SK-N-SH treated with all-trans-retinoic acid at 6 μM for 48 hours (cell line): ENCODE results near the gene AMPD3.

Source experiments
- ATAC-seq: fragments of 200-7000 bp; cut with Tn5 transposase; 3 replicates; pipeline ENCODE4 v1.9.1; 2020; ENCODE audit warnings: mild to moderate bottlenecking, moderate library complexity
- ARNTL ChIP-seq: fragments of 450-650 bp; formaldehyde crosslinking; IDR thresholded peaks from 2 replicates; pipeline ENCODE4 v1.5.0; 2020; ENCODE audit warnings: low read depth, mild to moderate bottlenecking, moderate library complexity, borderline replicate concordance
- BACH2 ChIP-seq: fragments of 250-450 bp; sonication (Bioruptor Pico); IDR thresholded peaks from 2 replicates; pipeline ENCODE4 v1.9.0; 2021; ENCODE audit warnings: mild to moderate bottlenecking, borderline replicate concordance
- CSDC2 ChIP-seq: fragments of 250-450 bp; sonication (Bioruptor Pico); IDR thresholded peaks from 2 replicates; pipeline ENCODE4 v1.5.0; 2020; ENCODE audit warnings: mild to moderate bottlenecking, moderate library complexity
- ESRRG ChIP-seq: fragments of 250-450 bp; sonication (Bioruptor Pico); IDR thresholded peaks from 2 replicates; pipeline ENCODE4 v1.6.1; 2021; ENCODE audit warnings: mild to moderate bottlenecking
- GLIS3 ChIP-seq: fragments of 250-450 bp; sonication (Bioruptor Pico); IDR thresholded peaks from 2 replicates; pipeline ENCODE4 v1.5.0; 2020; ENCODE audit warnings: mild to moderate bottlenecking, moderate library complexity
- OSR1 ChIP-seq: fragments of 250-450 bp; sonication (Bioruptor Pico); IDR thresholded peaks from 2 replicates; pipeline ENCODE4 v1.8.0; 2022; ENCODE audit warnings: moderate library complexity, mild to moderate bottlenecking, inconsistent platforms
- PPARA ChIP-seq: fragments of 250-450 bp; sonication (Bioruptor Pico); IDR thresholded peaks from 2 replicates; pipeline ENCODE4 v1.5.0; 2020; ENCODE audit warnings: mild to moderate bottlenecking, borderline replicate concordance
- RARB ChIP-seq: fragments of 250-450 bp; sonication (Bioruptor Pico); IDR thresholded peaks from 2 replicates; pipeline ENCODE4 v1.8.0; 2021; ENCODE audit warnings: mild to moderate bottlenecking, moderate library complexity
- SNAI2 ChIP-seq: fragments of 250-450 bp; sonication (Bioruptor Pico); IDR thresholded peaks from 2 replicates; pipeline ENCODE4 v1.5.0; 2020; ENCODE audit warnings: mild to moderate bottlenecking, moderate library complexity
- TCF4 ChIP-seq: fragments of 250-450 bp; sonication (Bioruptor Pico); IDR thresholded peaks from 2 replicates; pipeline ENCODE4 v1.8.0; 2021; ENCODE audit warnings: mild to moderate bottlenecking, moderate library complexity, borderline replicate concordance
- TOX ChIP-seq: fragments of 250-450 bp; sonication (Bioruptor Pico); IDR thresholded peaks from 2 replicates; pipeline ENCODE4 v1.8.0; 2021; ENCODE audit warnings: mild to moderate bottlenecking, moderate library complexity, borderline replicate concordance
- ZFP3 ChIP-seq: fragments of 250-450 bp; sonication (Bioruptor Pico); IDR thresholded peaks from 2 replicates; pipeline ENCODE4 v1.5.0; 2020; ENCODE audit warnings: mild to moderate bottlenecking, moderate library complexity
- ZFP30 ChIP-seq: fragments of 450-650 bp; formaldehyde crosslinking; IDR thresholded peaks from 2 replicates; pipeline ENCODE4 v1.5.0; 2022; ENCODE audit warnings: mild to moderate bottlenecking, moderate library complexity
- ZNF565 ChIP-seq: fragments of 450-650 bp; formaldehyde crosslinking; conservative IDR thresholded peaks from 2 replicates; pipeline ENCODE4 v1.5.0; 2020; ENCODE audit warnings: low read depth, mild to moderate bottlenecking, moderate library complexity
- ZNF70 ChIP-seq: fragments of 450-650 bp; formaldehyde crosslinking; IDR thresholded peaks from 2 replicates; pipeline ENCODE4 v1.5.0; 2020; ENCODE audit warnings: mild to moderate bottlenecking, moderate library complexity
- ZNF8 ChIP-seq: fragments of 450-650 bp; formaldehyde crosslinking; IDR thresholded peaks from 2 replicates; pipeline ENCODE4 v1.5.0; 2020; ENCODE audit warnings: mild to moderate bottlenecking, moderate library complexity
- TF ChIP-seq, protein P1 (sequence below): fragments of 250-450 bp; sonication (Bioruptor Pico); IDR thresholded peaks from 2 replicates; pipeline ENCODE4 v1.5.1; 2021; ENCODE audit warnings: mild to moderate bottlenecking, moderate library complexity
- TF ChIP-seq, protein P2 (sequence below): fragments of 250-450 bp; sonication (Bioruptor Pico); IDR thresholded peaks from 2 replicates; pipeline ENCODE4 v1.8.0; 2021; ENCODE audit warnings: low read depth, mild to moderate bottlenecking, moderate library complexity, borderline replicate concordance
- TF ChIP-seq, protein P3 (sequence below): fragments of 250-450 bp; sonication (Bioruptor Pico); IDR thresholded peaks from 2 replicates; pipeline ENCODE4 v1.5.1; 2020; ENCODE audit warnings: low read depth, mild to moderate bottlenecking, moderate library complexity
- TF ChIP-seq, protein P4 (sequence below): fragments of 250-450 bp; sonication (Bioruptor Pico); IDR thresholded peaks from 2 replicates; pipeline ENCODE4 v1.8.0; 2020; ENCODE audit warnings: mild to moderate bottlenecking, moderate library complexity, borderline replicate concordance
- TF ChIP-seq, protein P5 (sequence below): fragments of 250-450 bp; sonication (Bioruptor Pico); IDR thresholded peaks from 2 replicates; pipeline ENCODE4 v1.5.0; 2020; ENCODE audit warnings: mild to moderate bottlenecking, moderate library complexity

Gene AMPD3

DNA sequence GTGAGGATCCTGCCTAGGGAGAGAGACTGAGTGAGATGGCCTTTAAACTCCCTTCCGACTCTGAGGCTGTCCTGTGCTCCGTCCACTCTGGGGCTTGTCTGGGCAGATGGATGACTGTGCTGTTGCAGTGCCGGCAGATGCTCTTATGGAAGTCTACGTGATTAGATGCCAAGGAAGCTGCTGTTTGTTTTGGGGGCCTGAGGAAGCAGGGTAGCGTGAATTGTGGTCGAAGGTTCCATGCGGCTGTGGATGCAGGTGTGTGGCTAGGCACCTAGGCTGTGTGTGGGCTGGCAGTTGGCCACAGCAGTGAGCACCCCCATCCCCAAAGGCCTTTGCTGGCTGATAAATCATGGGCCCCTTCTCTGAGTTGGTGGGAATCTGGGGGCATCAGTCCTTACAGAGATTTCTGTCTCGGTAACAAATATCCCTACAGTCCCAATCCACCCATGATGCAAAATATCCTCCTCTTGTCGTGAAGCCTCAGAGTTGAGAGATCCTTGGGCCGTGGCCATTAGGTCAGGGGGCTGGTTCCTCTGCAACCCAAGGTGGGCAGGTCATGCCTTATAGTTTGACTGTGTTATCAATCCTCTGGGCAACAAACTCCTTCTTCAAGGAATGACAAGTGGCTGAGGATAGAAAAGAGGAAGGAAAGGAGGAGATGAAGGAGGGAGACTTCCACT, 31.2 kb downstream of the AMPD3 start:
- no peak for TF ChIP-seq ZFP3 (CRISPR knock-in tag)
- no peak for TF ChIP-seq ESRRG (CRISPR knock-in tag)
- TF ChIP-seq TCF4 (CRISPR knock-in tag), result no peak
- TF ChIP-seq BACH2, result no peak
- no peak for TF ChIP-seq ZFP30 (CRISPR knock-in tag)
- TF ChIP-seq, protein P1, sequence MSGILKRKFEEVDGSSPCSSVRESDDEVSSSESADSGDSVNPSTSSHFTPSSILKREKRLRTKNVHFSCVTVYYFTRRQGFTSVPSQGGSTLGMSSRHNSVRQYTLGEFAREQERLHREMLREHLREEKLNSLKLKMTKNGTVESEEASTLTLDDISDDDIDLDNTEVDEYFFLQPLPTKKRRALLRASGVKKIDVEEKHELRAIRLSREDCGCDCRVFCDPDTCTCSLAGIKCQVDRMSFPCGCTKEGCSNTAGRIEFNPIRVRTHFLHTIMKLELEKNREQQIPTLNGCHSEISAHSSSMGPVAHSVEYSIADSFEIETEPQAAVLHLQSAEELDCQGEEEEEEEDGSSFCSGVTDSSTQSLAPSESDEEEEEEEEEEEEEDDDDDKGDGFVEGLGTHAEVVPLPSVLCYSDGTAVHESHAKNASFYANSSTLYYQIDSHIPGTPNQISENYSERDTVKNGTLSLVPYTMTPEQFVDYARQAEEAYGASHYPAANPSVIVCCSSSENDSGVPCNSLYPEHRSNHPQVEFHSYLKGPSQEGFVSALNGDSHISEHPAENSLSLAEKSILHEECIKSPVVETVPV (CRISPR knock-in tag), result no peak
- TF ChIP-seq CSDC2, result no peak
- TF ChIP-seq, protein P2, sequence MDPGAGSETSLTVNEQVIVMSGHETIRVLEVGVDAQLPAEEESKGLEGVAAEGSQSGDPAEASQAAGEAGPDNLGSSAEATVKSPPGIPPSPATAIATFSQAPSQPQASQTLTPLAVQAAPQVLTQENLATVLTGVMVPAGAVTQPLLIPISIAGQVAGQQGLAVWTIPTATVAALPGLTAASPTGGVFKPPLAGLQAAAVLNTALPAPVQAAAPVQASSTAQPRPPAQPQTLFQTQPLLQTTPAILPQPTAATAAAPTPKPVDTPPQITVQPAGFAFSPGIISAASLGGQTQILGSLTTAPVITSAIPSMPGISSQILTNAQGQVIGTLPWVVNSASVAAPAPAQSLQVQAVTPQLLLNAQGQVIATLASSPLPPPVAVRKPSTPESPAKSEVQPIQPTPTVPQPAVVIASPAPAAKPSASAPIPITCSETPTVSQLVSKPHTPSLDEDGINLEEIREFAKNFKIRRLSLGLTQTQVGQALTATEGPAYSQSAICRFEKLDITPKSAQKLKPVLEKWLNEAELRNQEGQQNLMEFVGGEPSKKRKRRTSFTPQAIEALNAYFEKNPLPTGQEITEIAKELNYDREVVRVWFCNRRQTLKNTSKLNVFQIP, result no peak
- TF ChIP-seq GLIS3 (CRISPR knock-in tag), result no peak
- TF ChIP-seq SNAI2 (CRISPR knock-in tag), result no peak
- TF ChIP-seq, protein P3, sequence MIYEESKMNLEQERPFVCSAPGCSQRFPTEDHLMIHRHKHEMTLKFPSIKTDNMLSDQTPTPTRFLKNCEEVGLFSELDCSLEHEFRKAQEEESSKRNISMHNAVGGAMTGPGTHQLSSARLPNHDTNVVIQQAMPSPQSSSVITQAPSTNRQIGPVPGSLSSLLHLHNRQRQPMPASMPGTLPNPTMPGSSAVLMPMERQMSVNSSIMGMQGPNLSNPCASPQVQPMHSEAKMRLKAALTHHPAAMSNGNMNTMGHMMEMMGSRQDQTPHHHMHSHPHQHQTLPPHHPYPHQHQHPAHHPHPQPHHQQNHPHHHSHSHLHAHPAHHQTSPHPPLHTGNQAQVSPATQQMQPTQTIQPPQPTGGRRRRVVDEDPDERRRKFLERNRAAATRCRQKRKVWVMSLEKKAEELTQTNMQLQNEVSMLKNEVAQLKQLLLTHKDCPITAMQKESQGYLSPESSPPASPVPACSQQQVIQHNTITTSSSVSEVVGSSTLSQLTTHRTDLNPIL, result no peak
- no peak for TF ChIP-seq ZNF565
- no peak for TF ChIP-seq ZNF8 (CRISPR knock-in tag)
- no peak for TF ChIP-seq TOX (CRISPR knock-in tag)
- ATAC-seq, result no peak

DNA sequence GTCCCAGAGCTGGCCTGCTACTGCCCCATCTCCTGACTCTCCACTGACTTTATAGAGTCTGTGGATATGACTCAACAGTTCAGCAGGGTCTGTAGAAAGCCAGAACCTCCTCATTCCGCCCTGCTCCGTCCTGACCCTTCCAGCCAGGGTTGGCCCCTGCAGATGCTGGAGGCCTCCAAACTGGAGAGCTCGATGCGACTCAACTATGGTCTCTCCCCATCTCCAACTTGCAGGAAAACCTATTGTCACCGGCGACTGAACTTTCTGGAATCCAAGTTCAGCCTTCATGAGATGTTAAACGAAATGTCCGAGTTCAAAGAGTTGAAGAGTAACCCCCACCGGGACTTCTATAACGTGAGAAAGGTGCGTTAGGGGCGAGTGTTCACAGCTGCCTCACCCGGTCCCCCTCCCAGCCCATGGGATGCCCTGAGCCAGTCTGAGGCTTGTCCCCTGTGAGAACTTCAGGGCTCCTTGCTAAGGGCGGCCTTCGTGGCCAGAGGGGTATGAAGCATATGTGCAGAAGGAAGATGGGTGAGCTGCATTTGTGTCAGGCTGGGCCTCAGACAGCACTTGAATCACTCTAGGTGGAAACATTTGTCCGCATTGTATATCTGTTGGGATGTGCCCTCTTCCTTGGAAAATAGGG, 32.1 kb downstream of the AMPD3 start:
- ATAC-seq, result no peak
- TF ChIP-seq ESRRG (CRISPR knock-in tag) (no peak), TCF4 (CRISPR knock-in tag) (no peak), RARB (no peak), ZNF8 (CRISPR knock-in tag) (no peak), ARNTL (CRISPR knock-in tag) (no peak), SNAI2 (CRISPR knock-in tag) (no peak), ZFP3 (CRISPR knock-in tag) (no peak), ZNF70 (no peak), ZFP30 (CRISPR knock-in tag) (no peak), BACH2 (no peak), ZNF565 (no peak), OSR1 (no peak), PPARA (CRISPR knock-in tag) (no peak)
- TF ChIP-seq, protein P2, result no peak
- TF ChIP-seq, protein P1 (CRISPR knock-in tag), result no peak
- TF ChIP-seq, protein P3, result no peak
- TF ChIP-seq, protein P4, sequence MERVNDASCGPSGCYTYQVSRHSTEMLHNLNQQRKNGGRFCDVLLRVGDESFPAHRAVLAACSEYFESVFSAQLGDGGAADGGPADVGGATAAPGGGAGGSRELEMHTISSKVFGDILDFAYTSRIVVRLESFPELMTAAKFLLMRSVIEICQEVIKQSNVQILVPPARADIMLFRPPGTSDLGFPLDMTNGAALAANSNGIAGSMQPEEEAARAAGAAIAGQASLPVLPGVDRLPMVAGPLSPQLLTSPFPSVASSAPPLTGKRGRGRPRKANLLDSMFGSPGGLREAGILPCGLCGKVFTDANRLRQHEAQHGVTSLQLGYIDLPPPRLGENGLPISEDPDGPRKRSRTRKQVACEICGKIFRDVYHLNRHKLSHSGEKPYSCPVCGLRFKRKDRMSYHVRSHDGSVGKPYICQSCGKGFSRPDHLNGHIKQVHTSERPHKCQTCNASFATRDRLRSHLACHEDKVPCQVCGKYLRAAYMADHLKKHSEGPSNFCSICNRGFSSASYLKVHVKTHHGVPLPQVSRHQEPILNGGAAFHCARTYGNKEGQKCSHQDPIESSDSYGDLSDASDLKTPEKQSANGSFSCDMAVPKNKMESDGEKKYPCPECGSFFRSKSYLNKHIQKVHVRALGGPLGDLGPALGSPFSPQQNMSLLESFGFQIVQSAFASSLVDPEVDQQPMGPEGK (CRISPR knock-in tag), result no peak
- TF ChIP-seq, protein P5, sequence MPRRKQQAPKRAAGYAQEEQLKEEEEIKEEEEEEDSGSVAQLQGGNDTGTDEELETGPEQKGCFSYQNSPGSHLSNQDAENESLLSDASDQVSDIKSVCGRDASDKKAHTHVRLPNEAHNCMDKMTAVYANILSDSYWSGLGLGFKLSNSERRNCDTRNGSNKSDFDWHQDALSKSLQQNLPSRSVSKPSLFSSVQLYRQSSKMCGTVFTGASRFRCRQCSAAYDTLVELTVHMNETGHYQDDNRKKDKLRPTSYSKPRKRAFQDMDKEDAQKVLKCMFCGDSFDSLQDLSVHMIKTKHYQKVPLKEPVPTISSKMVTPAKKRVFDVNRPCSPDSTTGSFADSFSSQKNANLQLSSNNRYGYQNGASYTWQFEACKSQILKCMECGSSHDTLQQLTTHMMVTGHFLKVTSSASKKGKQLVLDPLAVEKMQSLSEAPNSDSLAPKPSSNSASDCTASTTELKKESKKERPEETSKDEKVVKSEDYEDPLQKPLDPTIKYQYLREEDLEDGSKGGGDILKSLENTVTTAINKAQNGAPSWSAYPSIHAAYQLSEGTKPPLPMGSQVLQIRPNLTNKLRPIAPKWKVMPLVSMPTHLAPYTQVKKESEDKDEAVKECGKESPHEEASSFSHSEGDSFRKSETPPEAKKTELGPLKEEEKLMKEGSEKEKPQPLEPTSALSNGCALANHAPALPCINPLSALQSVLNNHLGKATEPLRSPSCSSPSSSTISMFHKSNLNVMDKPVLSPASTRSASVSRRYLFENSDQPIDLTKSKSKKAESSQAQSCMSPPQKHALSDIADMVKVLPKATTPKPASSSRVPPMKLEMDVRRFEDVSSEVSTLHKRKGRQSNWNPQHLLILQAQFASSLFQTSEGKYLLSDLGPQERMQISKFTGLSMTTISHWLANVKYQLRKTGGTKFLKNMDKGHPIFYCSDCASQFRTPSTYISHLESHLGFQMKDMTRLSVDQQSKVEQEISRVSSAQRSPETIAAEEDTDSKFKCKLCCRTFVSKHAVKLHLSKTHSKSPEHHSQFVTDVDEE (CRISPR knock-in tag), result no peak
